Effector memory CD8-positive, alpha-beta T cell (primary cell): ENCODE measurements around the gene USO1.
"Not testable (repeated sequence)": the region's sequence is repeated elsewhere in the genome, so short reads cannot be mapped to it uniquely, and the experiment has no call there.

Experiments
- ATAC-seq: fragments of 150-1000 bp; cut with Tn5 transposase; replicated peaks from 2 replicates; pipeline ENCODE4 v1.10.0; 2021; ENCODE audit warnings: mild to moderate bottlenecking, moderate library complexity
- DNase-seq, 3 experiments: peaks; one replicate each; pipeline ENCODE4 v3.0.0; 2021
- H3K27ac Mint-ChIP-seq, 2 donors: one replicate each; pipeline ENCODE4 v1.8.0; 2022; ENCODE audit warnings: mild to moderate bottlenecking in 2 of 2, mixed read lengths in 2 of 2, moderate library complexity in 2 of 2
- H3K27me3 Mint-ChIP-seq, 2 donors: one replicate each; pipeline ENCODE4 v1.8.0; 2022; ENCODE audit warnings: mixed read lengths in 2 of 2
- H3K36me3 Mint-ChIP-seq: one replicate; pipeline ENCODE4 v1.8.0; 2022; ENCODE audit warnings: mild to moderate bottlenecking, moderate library complexity, mixed read lengths; ENCODE audit not compliant: insufficient read depth
- H3K4me1 Mint-ChIP-seq, 2 donors: one replicate each; pipeline ENCODE4 v1.8.0; 2022; ENCODE audit warnings: low read depth in 2 of 2, mixed read lengths in 2 of 2
- H3K4me3 Mint-ChIP-seq, 2 donors: one replicate each; pipeline ENCODE4 v1.8.0; 2022; ENCODE audit warnings: mild to moderate bottlenecking in 2 of 2, mixed read lengths in 2 of 2, moderate library complexity in 2 of 2
- H3K9me3 Mint-ChIP-seq, 2 donors: one replicate each; pipeline ENCODE4 v1.8.0; 2022; ENCODE audit warnings: mixed read lengths in 2 of 2

Gene USO1

DNA sequence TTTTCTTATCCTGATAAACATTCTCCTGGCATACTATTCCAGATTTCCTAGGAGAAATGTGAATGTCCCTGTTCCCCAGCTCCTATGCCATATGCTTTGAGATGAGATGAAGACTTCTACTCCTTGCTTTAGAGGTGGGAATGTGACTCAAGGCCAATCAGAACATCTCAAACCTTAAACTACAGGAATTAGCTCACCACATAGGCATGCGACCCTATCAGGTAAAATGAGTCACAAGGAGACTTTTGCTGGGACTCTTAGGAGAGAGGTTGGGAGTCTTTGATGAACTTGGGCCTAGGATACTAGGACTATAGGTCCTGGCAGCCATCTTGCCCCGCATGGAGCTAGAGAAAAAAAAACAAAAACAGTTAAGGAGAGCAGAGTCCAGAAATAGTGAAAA, 5.8 kb upstream of the USO1 start:
- no peaks in the 10 kb centered on the region for H3K9me3 Mint-ChIP-seq
- peaks cover 8% of the 10 kb centered on the region for H3K36me3 Mint-ChIP-seq
- peaks cover 8% of the 10 kb centered on the region in 2 donors for H3K4me1 Mint-ChIP-seq
- H3K4me3 Mint-ChIP-seq: no peak overlapping the region
- ATAC-seq: no peak
- no peaks in the 10 kb centered on the region for H3K27me3 Mint-ChIP-seq
- DNase-seq: no peak
- H3K27ac Mint-ChIP-seq: peak overlapping the region in 1 of 2 donors; percentile 49

- H3K27ac Mint-ChIP-seq: peak overlapping the region in 1 of 2 donors; percentile 99
Observed at GRCh38 chr4:75722417-75722816, 2.0 kb upstream of the USO1 start.

GRCh38 chr4:75723163-75724065, 963 bp upstream of the USO1 start:
- peak overlapping the region; percentile 100 for H3K4me3 Mint-ChIP-seq
- H3K9me3 Mint-ChIP-seq: no peaks in the 10 kb centered on the region
- H3K4me1 Mint-ChIP-seq: peaks cover 31 to 39% of the 10 kb centered on the region in 2 donors
- H3K36me3 Mint-ChIP-seq: peaks cover 17% of the 10 kb centered on the region
- peak overlapping the region; percentile 99 to 100 for H3K27ac Mint-ChIP-seq
- H3K27me3 Mint-ChIP-seq: no peaks in the 10 kb centered on the region
- DNase-seq (no peak), ATAC-seq (no peak)

More at GRCh38 chr4:75722417-75722816, 2.0 kb upstream of the USO1 start:
- no peak for ATAC-seq
- no peak overlapping the region for H3K4me3 Mint-ChIP-seq
- peaks cover 26 to 34% of the 10 kb centered on the region in 2 donors for H3K4me1 Mint-ChIP-seq
- H3K9me3 Mint-ChIP-seq: no peaks in the 10 kb centered on the region
- H3K27me3 Mint-ChIP-seq: no peaks in the 10 kb centered on the region
- DNase-seq: no peak
- peaks cover 22% of the 10 kb centered on the region for H3K36me3 Mint-ChIP-seq

- H3K4me3 Mint-ChIP-seq: peak overlapping the region; percentile 100
- peaks cover 35 to 45% of the 10 kb centered on the region in 2 donors for H3K4me1 Mint-ChIP-seq
- H3K27me3 Mint-ChIP-seq: no peaks in the 10 kb centered on the region
- DNase-seq: peak; percentile 24 to 35 (median 24)
- no peaks in the 10 kb centered on the region for H3K9me3 Mint-ChIP-seq
- peak overlapping the region; percentile 99 to 100 for H3K27ac Mint-ChIP-seq
- H3K36me3 Mint-ChIP-seq: peaks cover 17% of the 10 kb centered on the region
- ATAC-seq: peak; percentile 18
Observed at GRCh38 chr4:75724867-75725724, 719 bp downstream of the USO1 start.

DNA sequence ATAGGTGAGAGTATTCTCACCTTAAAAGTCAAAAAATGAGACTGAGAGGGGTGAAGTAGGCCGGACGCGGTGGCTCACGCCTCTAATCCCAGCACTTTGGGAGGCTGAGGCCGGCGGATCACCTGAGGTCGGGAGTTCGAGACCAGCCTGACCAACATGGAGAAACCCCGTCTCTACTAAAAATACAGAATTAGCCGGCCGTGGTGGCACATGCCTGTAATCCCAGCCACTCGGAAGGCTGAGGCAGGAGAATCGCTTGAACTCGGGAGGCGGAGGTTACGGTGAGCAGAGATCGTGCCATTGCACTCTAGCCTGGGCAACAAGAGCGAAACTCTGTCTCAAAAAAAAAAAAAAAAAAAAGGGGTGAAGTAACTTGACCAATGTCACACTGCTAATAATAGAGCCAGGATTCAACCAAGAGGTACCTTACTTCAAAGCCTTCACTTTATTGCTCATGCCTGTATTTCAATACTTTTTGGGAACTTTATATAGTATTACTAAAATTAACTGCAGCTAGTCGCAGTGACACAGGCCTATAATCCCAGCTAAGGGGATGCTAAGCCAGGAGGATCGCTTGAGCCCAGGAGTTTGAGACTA, 1.7 kb downstream of the USO1 start:
- not testable (repeated sequence) for H3K9me3 Mint-ChIP-seq, ATAC-seq, H3K27me3 Mint-ChIP-seq, DNase-seq
- Mint-ChIP-seq H3K4me1 (peaks cover 35 to 45% of the 10 kb centered on the region in 2 donors), H3K4me3 (peak overlapping the region; percentile 100), H3K36me3 (peaks cover 17% of the 10 kb centered on the region), H3K27ac (peak overlapping the region; percentile 99 to 100)

DNA sequence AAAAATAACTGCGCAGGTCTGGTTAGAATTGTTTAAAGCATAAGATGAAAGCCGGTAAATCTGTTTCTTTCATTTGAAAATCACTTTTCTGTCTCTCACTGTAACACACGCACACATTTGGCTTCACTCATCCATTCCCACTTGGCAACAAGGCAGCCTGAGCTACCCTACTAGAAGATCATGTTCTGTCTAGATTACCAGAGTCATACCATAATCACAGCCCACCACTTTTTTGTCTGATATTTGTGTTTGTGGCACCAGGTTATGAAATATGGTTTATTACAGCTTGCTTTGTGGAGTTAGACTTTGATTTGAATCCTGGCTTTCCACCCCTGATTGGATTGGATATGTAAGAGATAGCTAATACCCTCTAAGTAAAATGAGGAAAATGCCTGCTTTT, 2.2 kb downstream of the USO1 start:
- Mint-ChIP-seq H3K4me3 (peak overlapping the region; percentile 65 to 100), H3K36me3 (peaks cover 17% of the 10 kb centered on the region), H3K9me3 (no peaks in the 10 kb centered on the region), H3K27ac (peak overlapping the region; percentile 66 to 99), H3K4me1 (peaks cover 35 to 45% of the 10 kb centered on the region in 2 donors), H3K27me3 (no peaks in the 10 kb centered on the region)
- DNase-seq (no peak), ATAC-seq (no peak)

DNA sequence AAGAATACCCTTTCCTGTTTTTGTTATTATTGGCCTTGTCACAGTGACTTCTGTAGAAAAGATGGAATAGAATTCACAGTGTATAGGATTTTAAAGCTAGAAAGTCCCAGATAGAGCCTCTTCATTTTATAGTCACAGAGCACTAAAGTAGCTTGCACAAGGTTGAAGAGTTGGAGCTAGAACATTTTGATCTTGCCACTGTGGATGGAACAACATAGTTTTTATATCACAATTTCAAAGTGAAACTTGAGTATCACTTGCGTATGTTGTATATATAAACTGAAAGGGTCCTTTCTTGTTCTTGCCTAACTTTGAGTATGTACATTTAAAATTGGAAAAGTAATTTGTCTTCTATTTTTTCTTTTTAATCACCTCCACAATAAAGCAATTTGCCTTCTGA, 2.7 kb downstream of the USO1 start:
- H3K4me3 Mint-ChIP-seq: peak overlapping the region; percentile 65 to 100
- H3K36me3 Mint-ChIP-seq: peaks cover 17% of the 10 kb centered on the region
- peaks cover 35 to 45% of the 10 kb centered on the region in 2 donors for H3K4me1 Mint-ChIP-seq
- no peak for ATAC-seq
- peak overlapping the region; percentile 66 to 99 for H3K27ac Mint-ChIP-seq
- no peaks in the 10 kb centered on the region for H3K27me3 Mint-ChIP-seq
- no peaks in the 10 kb centered on the region for H3K9me3 Mint-ChIP-seq
- DNase-seq: no peak

- H3K36me3 Mint-ChIP-seq: peaks cover 5% of the 10 kb centered on the region
- no peaks in the 10 kb centered on the region for H3K27me3 Mint-ChIP-seq
- peaks cover 27 to 46% of the 10 kb centered on the region in 2 donors for H3K4me1 Mint-ChIP-seq
- no peak for DNase-seq
- no peak for ATAC-seq
- no peak overlapping the region for H3K27ac Mint-ChIP-seq
- H3K9me3 Mint-ChIP-seq: no peaks in the 10 kb centered on the region
- no peak overlapping the region for H3K4me3 Mint-ChIP-seq
Observed at GRCh38 chr4:75729836-75730235, 5.5 kb downstream of the USO1 start.

- H3K36me3 Mint-ChIP-seq: no peaks in the 10 kb centered on the region
- ATAC-seq (no peak), DNase-seq (no peak)
- peaks cover 24 to 41% of the 10 kb centered on the region in 2 donors for H3K4me1 Mint-ChIP-seq
- H3K9me3 Mint-ChIP-seq: no peaks in the 10 kb centered on the region
- H3K27ac Mint-ChIP-seq: no peak overlapping the region
- no peaks in the 10 kb centered on the region for H3K27me3 Mint-ChIP-seq
- no peak overlapping the region for H3K4me3 Mint-ChIP-seq
Observed at GRCh38 chr4:75733369-75733768, 9.0 kb downstream of the USO1 start.

DNA sequence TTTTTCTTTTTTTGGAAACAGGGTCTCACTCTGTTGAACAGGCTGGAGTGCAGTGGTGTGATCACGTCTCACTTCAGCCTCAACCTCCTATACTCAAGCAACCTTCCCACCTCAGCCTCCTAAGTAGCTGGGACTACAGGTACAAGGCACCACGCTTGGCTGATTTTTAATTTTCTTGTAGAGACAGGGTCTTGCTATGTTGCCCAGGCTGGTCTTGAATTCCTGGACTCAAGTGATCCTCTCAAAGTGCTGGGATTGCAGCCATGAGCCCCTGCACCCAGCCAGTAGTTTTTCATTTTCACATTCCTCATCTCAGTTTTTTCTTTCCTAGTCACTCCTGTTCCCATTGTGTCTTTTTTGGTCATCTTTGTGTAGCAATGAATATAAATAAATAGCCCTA, 11.1 kb downstream of the USO1 start:
- no peak for ATAC-seq
- Mint-ChIP-seq H3K4me3 (no peak overlapping the region), H3K4me1 (peaks cover 21 to 35% of the 10 kb centered on the region in 2 donors), H3K9me3 (no peaks in the 10 kb centered on the region), H3K27ac (peak overlapping the region; percentile 62 to 63), H3K36me3 (peaks cover 10% of the 10 kb centered on the region), H3K27me3 (no peaks in the 10 kb centered on the region)
- no peak for DNase-seq

DNA sequence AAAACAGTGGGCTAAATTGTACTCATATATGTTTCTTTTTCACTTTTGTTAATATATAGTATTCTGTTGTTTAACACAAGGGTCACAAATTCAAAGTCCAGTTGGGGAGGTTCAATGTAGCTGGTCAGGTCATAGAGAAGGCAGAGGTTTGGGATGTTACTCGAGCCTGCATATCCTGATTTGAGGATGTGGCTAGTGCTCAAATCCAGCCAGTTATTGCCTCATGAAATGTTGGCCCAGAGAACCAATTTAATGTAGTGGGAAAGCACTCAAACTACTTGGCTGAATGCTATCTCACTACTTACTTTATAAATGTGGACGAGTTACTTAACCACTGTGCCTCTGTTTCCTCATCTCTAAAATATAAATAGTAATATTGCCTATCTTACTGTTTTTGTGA, 12.5 kb downstream of the USO1 start:
- H3K36me3 Mint-ChIP-seq: peaks cover 13% of the 10 kb centered on the region
- ATAC-seq (no peak), DNase-seq (no peak)
- H3K4me1 Mint-ChIP-seq: peaks cover 21 to 35% of the 10 kb centered on the region in 2 donors
- H3K4me3 Mint-ChIP-seq: no peak overlapping the region
- peak overlapping the region; percentile 28 to 65 for H3K27ac Mint-ChIP-seq
- no peaks in the 10 kb centered on the region for H3K27me3 Mint-ChIP-seq
- H3K9me3 Mint-ChIP-seq: no peaks in the 10 kb centered on the region

GRCh38 chr4:75737398-75737797, 13.0 kb downstream of the USO1 start:
- H3K36me3 Mint-ChIP-seq: peaks cover 13% of the 10 kb centered on the region
- H3K9me3 Mint-ChIP-seq: no peaks in the 10 kb centered on the region
- peaks cover 21 to 35% of the 10 kb centered on the region in 2 donors for H3K4me1 Mint-ChIP-seq
- ATAC-seq (no peak), DNase-seq (no peak)
- H3K27ac Mint-ChIP-seq: no peak overlapping the region
- H3K4me3 Mint-ChIP-seq: no peak overlapping the region
- H3K27me3 Mint-ChIP-seq: no peaks in the 10 kb centered on the region

DNA sequence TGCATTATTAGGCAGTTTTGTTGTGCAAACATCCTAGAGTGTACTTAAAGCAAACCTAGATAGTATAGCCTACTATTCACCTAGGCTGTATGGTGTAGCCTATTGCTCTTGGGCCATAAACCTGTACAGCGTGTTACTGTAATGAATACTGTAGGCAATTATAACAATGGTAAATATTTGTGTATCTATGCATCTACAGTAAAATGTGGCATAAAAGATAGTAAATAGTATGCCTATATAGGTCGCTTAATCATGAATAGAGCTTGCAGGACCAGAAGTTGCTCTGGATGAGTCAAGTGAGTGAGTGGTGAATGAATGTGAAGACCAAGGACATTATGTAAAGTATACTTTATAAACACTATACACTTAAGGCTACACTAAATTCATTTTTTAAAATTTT, 16.6 kb downstream of the USO1 start:
- peaks cover 13% of the 10 kb centered on the region for H3K36me3 Mint-ChIP-seq
- H3K27ac Mint-ChIP-seq: no peak overlapping the region
- peaks cover 5 to 20% of the 10 kb centered on the region in 2 donors for H3K4me1 Mint-ChIP-seq
- H3K4me3 Mint-ChIP-seq: no peak overlapping the region
- DNase-seq (no peak), ATAC-seq (no peak)
- no peaks in the 10 kb centered on the region for H3K9me3 Mint-ChIP-seq
- no peaks in the 10 kb centered on the region for H3K27me3 Mint-ChIP-seq
